GM18520 (cell line): Measurements from ENCODE around the gene RNASET2.

ENCODE experiments used
- ATAC-seq: cut with Tn5 transposase; IDR thresholded peaks from one replicate; pipeline ENCODE4 v1.9.1; 2021; ENCODE audit not compliant: unreplicated experiment

Gene RNASET2

DNA sequence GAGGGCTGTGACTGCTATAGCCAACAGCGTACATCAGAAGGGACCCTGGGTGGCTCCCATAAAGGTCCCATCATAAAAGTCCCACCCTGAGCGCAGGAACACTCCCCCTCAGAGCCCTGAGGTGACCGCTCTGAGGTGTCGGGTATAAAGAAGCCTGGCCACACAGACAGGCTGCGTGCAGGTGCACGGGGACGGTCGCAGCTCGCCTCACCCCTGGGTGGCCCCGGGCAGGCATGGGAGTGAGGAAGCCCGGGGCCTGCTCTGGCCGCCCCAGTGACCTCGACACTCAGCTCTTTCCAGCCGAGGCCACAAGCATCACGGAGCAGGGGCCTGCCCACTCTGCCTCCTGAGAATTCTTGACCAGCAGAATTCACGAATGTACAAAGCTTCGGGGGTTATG lies 14.4 kb upstream of the RNASET2 start:
- no peak for ATAC-seq

DNA sequence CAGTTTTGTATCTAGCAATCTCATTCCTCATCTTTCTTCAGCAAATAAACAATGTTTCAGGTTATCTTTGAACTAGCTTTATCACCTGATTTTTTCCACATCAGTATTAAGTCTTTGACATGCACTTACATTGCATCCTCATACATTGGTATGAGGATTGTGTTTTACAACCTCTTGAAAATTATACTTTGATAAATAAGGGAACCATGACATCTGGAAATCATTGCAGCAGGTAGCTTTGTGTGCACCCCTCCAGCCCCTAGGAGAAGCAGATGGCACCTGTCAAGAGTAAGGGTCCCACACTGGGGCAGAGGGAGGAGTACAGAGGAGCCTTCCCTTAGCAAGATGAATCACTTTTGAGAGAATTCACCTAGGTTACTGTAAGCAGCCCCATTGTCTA lies 13.7 kb upstream of the RNASET2 start:
- ATAC-seq: no peak

DNA sequence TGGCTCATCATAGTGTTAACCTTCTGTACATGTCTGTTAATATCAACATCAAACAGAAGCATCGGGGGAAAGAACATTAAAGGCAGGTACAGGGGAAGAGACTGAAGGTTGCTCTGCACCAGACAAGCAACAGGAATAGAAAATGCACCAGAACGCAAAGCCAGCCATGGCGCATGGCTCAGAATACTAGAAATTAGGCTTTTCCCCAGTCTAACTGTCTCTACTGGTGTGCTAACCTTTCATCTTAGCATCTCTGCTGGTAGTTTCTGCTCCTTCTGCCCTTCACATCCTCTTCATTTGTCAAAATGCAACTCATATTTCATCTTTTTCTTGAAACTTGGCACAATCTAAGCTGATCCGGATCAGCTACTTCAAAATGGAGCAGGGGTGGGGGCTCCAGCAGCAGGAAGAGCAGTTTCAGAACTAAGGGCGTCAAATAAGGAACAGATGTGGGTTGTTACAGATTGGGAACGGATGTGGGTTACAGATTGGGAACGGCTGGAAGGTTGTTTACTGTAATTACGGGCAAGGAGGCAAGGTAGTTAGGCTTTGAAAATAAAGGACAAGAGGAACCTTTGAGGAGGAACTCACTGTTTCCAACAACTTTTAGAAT lies 13.1 kb upstream of the RNASET2 start:
- ATAC-seq: no peak

DNA sequence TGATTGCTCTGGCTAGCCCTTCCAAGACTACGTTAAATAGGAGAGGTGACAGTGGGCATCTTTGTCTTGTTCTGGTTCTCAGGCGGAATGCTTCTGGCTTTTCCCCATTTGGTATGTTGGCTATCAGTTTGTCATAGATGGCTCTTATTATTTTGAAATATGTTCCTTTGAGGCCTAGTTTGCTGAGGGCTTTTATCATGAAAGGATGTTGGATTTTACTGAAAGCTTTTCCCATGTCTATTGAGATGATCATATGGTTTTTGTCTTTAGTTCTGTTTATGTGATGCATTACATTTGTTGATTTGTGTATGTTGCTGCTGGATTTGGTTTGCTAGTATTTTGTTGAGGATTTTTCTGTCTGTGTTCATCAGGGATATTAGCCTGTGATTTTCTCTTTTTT lies 9.9 kb upstream of the RNASET2 start:
- ATAC-seq: no peak

- ATAC-seq: no peak
These were observed 4.2 kb upstream of the RNASET2 start for GRCh38 chr6:166960609-166960978.

- ATAC-seq: no peak
These were observed 3.7 kb upstream of the RNASET2 start for GRCh38 chr6:166959911-166960608.

- ATAC-seq: no peak
These were observed 2.8 kb upstream of the RNASET2 start for GRCh38 chr6:166958926-166959861.

DNA sequence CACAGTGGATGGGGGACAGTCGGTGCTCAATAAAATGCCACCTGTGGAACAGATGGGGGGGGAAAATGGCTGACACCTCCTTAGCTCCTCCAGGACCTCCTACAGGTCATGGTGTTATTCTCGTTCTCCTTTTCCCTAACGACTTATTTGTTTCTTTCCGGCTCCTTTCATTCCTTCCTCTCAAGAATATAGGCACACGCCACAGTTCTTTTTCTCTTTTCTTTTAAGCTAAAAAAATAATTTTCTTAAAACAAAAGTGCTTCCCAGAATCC lies 1.4 kb upstream of the RNASET2 start:
- ATAC-seq: no peak

DNA sequence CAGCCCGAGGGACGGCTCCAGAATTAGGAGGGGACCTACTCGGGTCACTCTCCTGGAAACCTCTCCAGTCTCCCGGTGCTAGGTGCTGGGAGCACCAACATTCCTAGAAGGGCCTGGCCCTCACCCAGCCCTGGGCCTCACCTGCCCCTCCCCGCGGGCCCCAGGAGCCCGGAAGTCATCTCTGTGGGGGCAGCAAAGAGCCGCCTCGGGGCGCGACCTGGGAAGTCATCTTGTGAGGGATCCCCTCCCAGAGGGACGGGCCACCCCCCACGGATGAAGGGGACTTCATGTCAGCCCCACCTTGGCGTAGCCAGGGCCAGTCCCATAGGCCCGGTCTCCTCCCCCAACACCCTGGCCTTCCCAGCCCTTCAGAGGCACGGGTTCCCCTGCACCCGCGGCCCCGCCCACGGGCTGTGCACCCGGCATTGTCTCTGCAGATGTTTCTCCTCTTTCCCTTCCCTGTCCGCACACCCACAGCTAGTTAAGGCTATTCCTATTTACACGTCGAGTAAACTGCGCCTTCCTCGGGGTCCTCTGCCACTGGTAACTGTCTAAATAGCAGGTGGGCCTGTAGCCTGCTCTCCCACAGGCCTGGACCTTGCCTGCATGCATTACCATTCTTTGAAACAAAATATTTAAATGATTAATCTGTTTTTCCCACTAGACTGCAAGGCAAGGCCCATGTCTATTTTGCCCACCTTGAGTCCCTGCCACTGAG lies 896 bp upstream of the RNASET2 start:
- ATAC-seq: peak; percentile 26

DNA sequence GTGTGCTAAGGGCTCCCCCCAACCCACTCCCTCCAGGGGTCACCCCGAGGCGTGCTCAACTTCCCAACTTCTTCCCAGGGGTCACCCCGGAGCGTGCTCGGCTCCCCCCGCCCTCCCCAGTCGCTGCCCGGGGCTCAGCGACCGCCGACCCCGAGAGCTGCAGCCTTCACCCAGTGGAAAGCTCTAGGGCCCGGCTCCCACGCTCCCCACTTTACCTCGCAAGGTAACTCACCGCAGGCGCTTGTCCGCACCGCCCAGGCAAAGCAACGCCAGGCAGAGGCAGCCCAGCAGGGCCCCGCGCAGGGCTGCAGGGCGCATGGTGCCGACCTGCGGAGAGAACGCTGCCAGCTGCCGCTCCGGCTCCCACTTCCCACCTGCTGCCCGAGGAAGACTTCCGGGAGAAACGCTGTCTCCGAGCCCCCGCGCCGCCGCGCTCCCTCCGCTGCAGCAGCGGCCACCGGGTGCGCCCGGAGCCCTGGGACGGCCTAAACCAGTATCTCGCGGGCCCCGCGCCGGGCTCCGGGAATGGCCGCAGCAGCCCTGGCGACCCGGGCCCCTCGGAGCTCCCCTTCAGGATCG lies 396 bp downstream of the RNASET2 start:
- peak; percentile 0 for ATAC-seq

DNA sequence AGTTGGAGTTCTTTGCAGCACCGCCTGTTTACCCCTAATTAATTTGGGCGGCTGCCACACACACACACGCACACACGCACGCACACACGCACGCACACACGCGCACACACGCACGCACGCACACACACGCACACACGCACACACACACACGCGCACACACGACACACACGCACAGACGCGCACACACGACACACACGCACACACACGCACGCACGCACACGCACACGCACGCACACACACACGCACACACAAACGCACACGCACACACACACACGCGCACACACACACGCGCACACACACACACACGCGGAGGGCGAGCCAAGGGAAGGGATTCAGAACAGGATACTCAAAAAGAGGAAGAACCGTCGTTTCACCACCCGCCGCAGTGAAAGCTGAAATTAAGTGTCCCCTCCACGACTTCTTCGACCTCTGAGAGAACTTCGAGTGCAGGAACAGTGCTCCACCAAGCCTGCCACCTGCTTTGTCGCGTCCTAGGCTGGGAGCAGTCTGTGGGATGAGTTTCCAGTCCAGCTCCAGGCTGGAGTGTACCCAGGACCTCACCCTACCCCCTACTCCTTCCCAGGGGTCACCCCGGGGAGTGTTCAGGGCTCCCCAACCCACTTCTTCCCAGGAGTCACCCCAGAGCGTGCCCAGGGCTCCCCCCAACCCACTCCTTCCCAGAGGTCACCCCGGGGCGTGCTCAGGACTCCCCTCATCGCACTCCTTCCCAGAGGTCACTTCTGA lies 1.1 kb downstream of the RNASET2 start:
- no peak for ATAC-seq

DNA sequence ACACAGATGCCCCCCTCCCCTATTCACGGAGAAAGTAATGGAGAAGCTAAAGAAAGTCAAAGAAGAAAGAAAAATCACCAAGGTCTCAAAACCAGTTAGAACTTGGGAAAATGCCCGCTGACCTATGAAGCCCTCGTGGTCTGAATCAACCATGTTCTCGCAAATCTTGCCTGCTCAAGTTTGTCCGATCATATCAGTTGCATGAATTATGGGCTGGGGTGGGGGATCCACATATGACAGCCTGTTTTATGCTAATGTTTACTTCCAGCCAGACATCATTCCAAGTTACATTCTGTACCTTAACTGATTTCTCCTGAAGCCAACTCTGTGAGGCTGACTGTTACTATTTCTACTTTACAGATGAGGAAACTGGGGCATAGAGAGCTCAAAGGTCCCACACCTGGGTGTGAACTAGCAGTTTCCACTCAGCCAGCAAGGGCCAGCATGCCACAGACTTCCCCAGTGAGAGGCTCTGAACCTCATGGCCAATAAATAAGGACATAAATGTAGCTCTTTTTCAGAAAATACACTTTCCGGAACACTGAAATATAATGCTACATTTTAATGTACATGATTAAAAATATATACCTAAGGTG lies 2.1 kb downstream of the RNASET2 start:
- no peak for ATAC-seq

DNA sequence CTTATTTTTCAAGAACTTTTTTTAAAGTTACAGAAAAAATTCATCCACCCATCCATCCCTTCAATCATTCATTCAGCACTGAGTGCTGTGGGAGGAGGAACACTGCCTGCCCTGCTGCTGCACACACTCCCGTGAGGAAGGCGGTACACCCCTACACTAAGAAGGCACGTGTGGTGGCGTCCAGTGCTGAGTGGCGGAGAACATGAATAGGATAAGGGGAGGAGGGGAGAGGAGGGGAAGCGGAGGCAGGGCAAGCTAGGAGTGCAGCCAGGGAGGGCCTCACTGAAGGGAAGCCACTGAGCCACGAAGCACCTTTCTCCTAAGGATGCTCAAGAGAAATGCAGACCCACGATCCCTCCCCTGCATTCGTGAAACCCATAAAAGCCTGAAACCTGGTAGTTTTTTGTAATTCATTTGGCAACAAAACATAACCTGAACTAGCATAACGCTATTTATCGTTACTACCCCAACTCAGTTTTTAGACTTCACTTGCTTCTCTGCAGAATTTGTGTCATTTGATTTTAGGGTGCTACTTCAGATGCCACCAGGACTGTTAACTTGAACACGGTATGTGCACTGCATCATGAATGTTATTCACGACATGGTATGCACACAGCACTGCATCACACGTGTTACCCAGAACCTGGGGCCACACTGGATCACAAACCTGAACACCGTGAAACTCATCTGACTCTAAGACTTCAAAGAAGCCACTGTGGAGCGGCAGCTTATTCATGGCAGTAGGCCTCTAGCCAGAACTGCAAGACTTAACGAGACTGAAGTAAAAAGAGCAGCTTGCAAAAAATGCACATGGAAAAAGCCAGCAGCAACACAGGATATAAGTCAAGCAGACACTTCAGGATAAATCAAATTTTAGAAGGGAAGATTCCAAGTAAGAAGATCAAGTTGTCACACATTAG lies 3.5 kb downstream of the RNASET2 start:
- no peak for ATAC-seq

GRCh38 chr6:166952121-166952520 lies 4.2 kb downstream of the RNASET2 start:
- no peak for ATAC-seq

DNA sequence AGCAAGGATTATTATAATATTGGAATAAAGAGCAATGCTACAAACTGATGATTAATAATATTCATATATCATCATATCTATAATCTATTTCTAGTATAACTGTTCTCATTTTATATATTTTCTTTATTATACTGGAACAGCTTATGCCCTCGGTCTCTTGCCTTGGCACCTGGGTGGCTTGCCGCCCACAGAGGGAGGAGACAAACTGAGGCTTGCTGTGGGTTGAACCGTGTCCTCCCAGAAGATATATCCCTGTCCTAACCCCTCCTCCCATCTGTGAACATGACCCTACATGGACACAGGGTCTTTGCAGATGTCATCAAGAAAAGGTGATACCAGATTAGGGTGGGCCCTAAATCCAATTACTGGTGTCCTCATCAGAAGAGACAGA lies 4.7 kb downstream of the RNASET2 start:
- no peak for ATAC-seq

DNA sequence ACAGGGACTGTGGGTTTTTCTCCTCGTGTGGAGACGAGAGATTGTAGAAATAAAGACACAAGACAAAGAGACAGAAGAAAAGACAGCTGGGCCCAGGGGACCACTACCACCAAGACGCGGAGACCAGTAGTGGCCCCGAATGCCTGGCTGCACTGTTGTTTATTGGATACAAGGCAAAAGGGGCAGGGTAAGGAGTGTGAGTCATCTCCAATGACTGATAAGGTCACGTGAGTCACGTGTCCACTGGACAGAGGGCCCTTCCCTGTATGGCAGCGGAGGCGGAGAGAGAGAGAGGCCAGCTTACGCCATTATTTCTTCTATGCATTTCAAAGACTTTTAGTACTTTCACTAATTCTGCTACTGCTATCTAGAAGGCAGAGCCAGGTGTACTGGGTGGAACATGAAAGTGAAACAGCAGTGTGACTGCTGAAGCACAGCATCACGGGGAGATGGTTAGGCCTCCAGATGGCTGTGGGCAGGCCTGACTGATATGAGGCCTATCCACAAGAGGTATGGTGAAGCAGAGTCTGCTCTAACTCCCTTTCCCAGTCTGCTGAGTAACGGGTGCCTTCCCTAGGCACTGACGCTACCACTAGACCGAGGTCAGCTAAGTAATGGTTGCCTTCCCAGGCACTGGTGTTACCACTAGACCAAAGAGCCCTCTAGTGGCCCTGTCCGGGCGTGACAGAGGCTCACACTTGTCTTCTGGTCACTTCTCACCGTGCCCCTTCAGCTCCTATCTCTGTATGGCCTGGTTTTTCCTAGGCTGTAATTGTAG lies 5.3 kb downstream of the RNASET2 start:
- peak; percentile 91 for ATAC-seq

DNA sequence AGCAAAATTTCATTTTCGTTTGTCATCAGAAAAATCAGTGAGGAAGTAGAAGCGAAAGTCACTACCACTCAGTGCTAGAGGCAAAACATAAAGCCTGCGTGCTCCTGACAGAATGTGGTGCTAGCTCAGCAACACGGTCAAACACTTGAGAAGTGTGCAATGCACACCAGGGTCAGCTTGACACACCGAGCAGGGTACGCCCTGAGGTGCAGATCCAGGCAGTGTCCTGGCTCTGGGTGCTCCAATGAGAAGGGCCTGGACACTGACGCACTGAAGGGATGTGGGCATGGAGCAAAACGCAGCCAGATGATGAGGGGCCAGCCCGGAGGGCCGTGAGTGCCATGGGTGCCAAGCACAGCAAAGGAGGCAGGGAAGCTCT lies 5.9 kb downstream of the RNASET2 start:
- ATAC-seq: peak; percentile 24
